ENCODE data around the gene PNLIPRP3. TPM values are rescaled to one million over a fixed set of nuclear protein-coding genes. Genes with fewer than 3 reads are reported as not detected.

The PNLIPRP3 gene
- total and polyA plus RNA-seq, 10 donors = not detected

- intact Hi-C loops (cut with DNase I; ENCODE audit: low total_unique reads) = no loop called here
- Histone ChIP-seq H3K36me3 (no peaks in the 10 kb centered on the region), H3K4me3 (no peak overlapping the region), H3K9me3 (no peaks in the 10 kb centered on the region), H3K27ac (no peak overlapping the region), H3K4me1 (no peaks in the 10 kb centered on the region), H3K27me3 (replicated peaks in 1 of 7) (no peaks in the 10 kb centered on the region)
- TF ChIP-seq, protein P1, sequence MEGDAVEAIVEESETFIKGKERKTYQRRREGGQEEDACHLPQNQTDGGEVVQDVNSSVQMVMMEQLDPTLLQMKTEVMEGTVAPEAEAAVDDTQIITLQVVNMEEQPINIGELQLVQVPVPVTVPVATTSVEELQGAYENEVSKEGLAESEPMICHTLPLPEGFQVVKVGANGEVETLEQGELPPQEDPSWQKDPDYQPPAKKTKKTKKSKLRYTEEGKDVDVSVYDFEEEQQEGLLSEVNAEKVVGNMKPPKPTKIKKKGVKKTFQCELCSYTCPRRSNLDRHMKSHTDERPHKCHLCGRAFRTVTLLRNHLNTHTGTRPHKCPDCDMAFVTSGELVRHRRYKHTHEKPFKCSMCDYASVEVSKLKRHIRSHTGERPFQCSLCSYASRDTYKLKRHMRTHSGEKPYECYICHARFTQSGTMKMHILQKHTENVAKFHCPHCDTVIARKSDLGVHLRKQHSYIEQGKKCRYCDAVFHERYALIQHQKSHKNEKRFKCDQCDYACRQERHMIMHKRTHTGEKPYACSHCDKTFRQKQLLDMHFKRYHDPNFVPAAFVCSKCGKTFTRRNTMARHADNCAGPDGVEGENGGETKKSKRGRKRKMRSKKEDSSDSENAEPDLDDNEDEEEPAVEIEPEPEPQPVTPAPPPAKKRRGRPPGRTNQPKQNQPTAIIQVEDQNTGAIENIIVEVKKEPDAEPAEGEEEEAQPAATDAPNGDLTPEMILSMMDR (IDR thresholded peaks at IDR 0.05 in 8 of 11, conservative IDR thresholded peaks at IDR 0.05 in 3 of 11) = no peak
- TF ChIP-seq POLR2A (IDR thresholded peaks at IDR 0.05) (no peak), POLR2AphosphoS5 (IDR thresholded peaks at IDR 0.05) (no peak)
- 69 to 84% (median 73%) methylated on average over 13 of the region's 13 CpGs for WGBS, 5 donors
- no peak for DNase-seq
Observed at GRCh38 chr10:116395223-116395985, 32.2 kb upstream of the PNLIPRP3 start.

DNA sequence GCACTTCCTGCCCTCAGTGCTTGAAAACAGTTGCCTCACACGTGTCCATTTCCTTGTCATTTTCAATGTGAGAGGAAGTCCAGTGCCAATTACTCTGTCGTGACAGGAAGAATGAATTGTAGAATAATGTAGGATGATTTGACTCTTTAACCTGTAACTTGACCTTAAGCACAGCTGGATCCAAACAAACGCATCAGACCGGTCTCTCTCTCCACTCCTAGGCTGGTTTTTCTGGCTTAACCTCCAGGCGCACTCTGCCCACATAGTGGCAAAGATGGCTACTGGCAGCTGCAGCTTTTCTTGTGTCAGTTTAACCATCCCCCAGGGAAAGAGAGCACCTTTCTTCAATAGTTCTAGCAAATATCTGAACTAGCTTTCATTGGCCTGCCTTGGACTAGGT lies 29.4 kb upstream of the PNLIPRP3 start:
- no peak for DNase-seq
- TF ChIP-seq POLR2AphosphoS5 (IDR thresholded peaks at IDR 0.05) = no peak
- TF ChIP-seq, protein P1 (IDR thresholded peaks at IDR 0.05 in 8 of 11, conservative IDR thresholded peaks at IDR 0.05 in 3 of 11) = no peak
- no peak for TF ChIP-seq POLR2A (IDR thresholded peaks at IDR 0.05)
- Histone ChIP-seq H3K27me3 (replicated peaks in 1 of 7) (no peaks in the 10 kb centered on the region), H3K27ac (no peak overlapping the region), H3K4me3 (no peak overlapping the region), H3K36me3 (no peaks in the 10 kb centered on the region), H3K4me1 (no peaks in the 10 kb centered on the region), H3K9me3 (no peaks in the 10 kb centered on the region)
- WGBS, 5 donors = 39 to 47% (median 43%) methylated on average over 5 of the region's 5 CpGs
- intact Hi-C loops (cut with DNase I; ENCODE audit: low total_unique reads) = no loop called here

GRCh38 chr10:116402858-116403257 lies 24.8 kb upstream of the PNLIPRP3 start:
- Histone ChIP-seq H3K4me1 (no peaks in the 10 kb centered on the region), H3K4me3 (no peak overlapping the region), H3K9me3 (no peaks in the 10 kb centered on the region), H3K36me3 (no peaks in the 10 kb centered on the region), H3K27ac (no peak overlapping the region), H3K27me3 (replicated peaks in 1 of 7) (no peaks in the 10 kb centered on the region)
- WGBS, 5 donors = 86 to 93% (median 89%) methylated on average over 3 of the region's 3 CpGs
- intact Hi-C loops (cut with DNase I; ENCODE audit: low total_unique reads) = no loop called here
- DNase-seq = no peak
- TF ChIP-seq POLR2A (IDR thresholded peaks at IDR 0.05) = no peak
- TF ChIP-seq, protein P1 (IDR thresholded peaks at IDR 0.05 in 8 of 11, conservative IDR thresholded peaks at IDR 0.05 in 3 of 11) = no peak
- no peak for TF ChIP-seq POLR2AphosphoS5 (IDR thresholded peaks at IDR 0.05)

- no peak for DNase-seq
- WGBS, 5 donors = 73 to 82% (median 80%) methylated on average over 6 of the region's 6 CpGs
- TF ChIP-seq, protein P1 (IDR thresholded peaks at IDR 0.05 in 8 of 11, conservative IDR thresholded peaks at IDR 0.05 in 3 of 11) = no peak
- TF ChIP-seq POLR2AphosphoS5 (IDR thresholded peaks at IDR 0.05) (no peak), POLR2A (IDR thresholded peaks at IDR 0.05) (no peak)
- no peaks in the 10 kb centered on the region for H3K36me3 ChIP-seq
- H3K9me3 ChIP-seq = no peaks in the 10 kb centered on the region
- no peak overlapping the region for H3K4me3 ChIP-seq
- H3K27ac ChIP-seq = no peak overlapping the region
- no peaks in the 10 kb centered on the region for H3K27me3 ChIP-seq (replicated peaks in 1 of 7)
- intact Hi-C loops (cut with DNase I; ENCODE audit: low total_unique reads) = no loop called here
- no peaks in the 10 kb centered on the region for H3K4me1 ChIP-seq
Observed at GRCh38 chr10:116403740-116404250, 23.9 kb upstream of the PNLIPRP3 start.

Measured in spleen (tissue), 11 donors.